ENCODE data around the gene TECPR2. TPM values are rescaled to one million over a fixed set of nuclear protein-coding genes. Genes with fewer than 3 reads are reported as not detected.

TECPR2 gene
- total and polyA plus RNA-seq, 10 of the 15 experiments (the other 5 are each of a cell fraction or from before 2014, with no cell fraction given): 0.15 to 10.0 (median 3.0) TPM

DNA sequence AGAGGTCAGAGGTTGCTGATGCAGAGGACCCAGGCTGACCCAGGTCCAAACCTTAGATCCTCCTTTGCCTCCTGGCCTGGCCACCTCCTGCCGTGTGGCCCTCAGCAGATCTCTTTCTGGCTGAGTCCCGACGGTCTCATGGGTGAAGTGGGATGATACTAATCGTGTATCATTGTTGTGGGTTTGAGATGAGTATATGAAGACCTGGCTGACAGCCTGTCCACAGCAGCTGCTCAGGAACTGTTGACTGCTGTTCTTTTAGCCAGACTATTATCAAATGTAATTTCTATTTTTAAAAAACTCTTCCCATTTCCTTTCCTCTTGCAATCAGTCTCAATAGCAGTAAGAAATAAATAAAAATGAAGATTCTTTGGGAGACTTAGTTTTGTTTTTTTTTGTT, 101.3 kb downstream of the TECPR2 start:
- DNase-seq (ENCODE audit: low read depth, low spot score): no peak
- 88% methylated on average over 4 of the region's 4 CpGs for WGBS (ENCODE audit: insufficient coverage, insufficient replicate concordance, low lambda C conversion rate, missing lambda C conversion rate)
- no peak overlapping the region for H3K9ac ChIP-seq (ENCODE audit: control insufficient read depth, insufficient read depth, low read length)
- RAD21 ChIA-PET (ENCODE audit: unreplicated experiment): no interaction called here
- no peaks in the 10 kb centered on the region for H3K9me3 ChIP-seq (replicated peaks; ENCODE audit: control insufficient read depth, insufficient read depth, low read length)
- no peak for FAIRE-seq
- H3K79me2 ChIP-seq (ENCODE audit: control insufficient read depth, insufficient read depth, low read length): no peaks in the 10 kb centered on the region
- in situ Hi-C loops (cut with MboI) (no loop called here), intact Hi-C loops (cut with micrococcal nuclease; ENCODE audit: unreplicated experiment) (no loop called here)
- H4K20me1 ChIP-seq (ENCODE audit: control insufficient read depth, insufficient read depth): no peaks in the 10 kb centered on the region
- no peak overlapping the region for H3K4me2 ChIP-seq (ENCODE audit: control insufficient read depth, insufficient read depth)
- H3K27ac ChIP-seq (ENCODE audit: control insufficient read depth, insufficient read depth): no peak overlapping the region
- CTCF ChIA-PET: interaction anchor here (0.6 kb wide), 1 partner anchor 493 kb away, joined by 5 read pairs; no protein-coding TSS in a partner anchor
- H3K4me3 ChIP-seq: no peak overlapping the region
- no peaks in the 10 kb centered on the region for H3K4me1 ChIP-seq (ENCODE audit: control insufficient read depth, insufficient read depth, low read length)
- SMC1A ChIA-PET (ENCODE audit: uncharacterized antibody, unreplicated experiment): no interaction called here
- no peak overlapping the region for H2AFZ ChIP-seq (ENCODE audit: control insufficient read depth, low read depth, low read length)
- H3K27me3 ChIP-seq (replicated peaks in 1 of 2; ENCODE audit: control insufficient read depth in 2 of 2, insufficient read depth in 2 of 2, low read length in 1 of 2): no peaks in the 10 kb centered on the region
- POLR2A ChIA-PET: no interaction called here
- BruUV-seq (replicated peaks): no TSS peak
- H3K36me3 ChIP-seq (ENCODE audit: control insufficient read depth in 2 of 2, insufficient read depth in 2 of 2, low read length in 1 of 2): no peaks in the 10 kb centered on the region; a peak in 1 of 4 replicates
- ATAC-seq: no peak
- TF ChIP-seq ZZZ3 (IDR thresholded peaks at IDR 0.05; ENCODE audit: control insufficient read depth, insufficient read length, low read depth): no peak
- TF ChIP-seq EP300 (IDR thresholded peaks at IDR 0.05; ENCODE audit: borderline replicate concordance in 1 of 2, control insufficient read depth in 1 of 2, low read depth in 2 of 2, low read length in 2 of 2): no peak
- no peak for TF ChIP-seq NFIC (IDR thresholded peaks at IDR 0.05; ENCODE audit: low read depth, low read length)
- TF ChIP-seq MYC (IDR thresholded peaks at IDR 0.05; ENCODE audit: insufficient read depth, insufficient read length, insufficient replicate concordance, low read length, severe bottlenecking): no peak
- TF ChIP-seq, protein P1, sequence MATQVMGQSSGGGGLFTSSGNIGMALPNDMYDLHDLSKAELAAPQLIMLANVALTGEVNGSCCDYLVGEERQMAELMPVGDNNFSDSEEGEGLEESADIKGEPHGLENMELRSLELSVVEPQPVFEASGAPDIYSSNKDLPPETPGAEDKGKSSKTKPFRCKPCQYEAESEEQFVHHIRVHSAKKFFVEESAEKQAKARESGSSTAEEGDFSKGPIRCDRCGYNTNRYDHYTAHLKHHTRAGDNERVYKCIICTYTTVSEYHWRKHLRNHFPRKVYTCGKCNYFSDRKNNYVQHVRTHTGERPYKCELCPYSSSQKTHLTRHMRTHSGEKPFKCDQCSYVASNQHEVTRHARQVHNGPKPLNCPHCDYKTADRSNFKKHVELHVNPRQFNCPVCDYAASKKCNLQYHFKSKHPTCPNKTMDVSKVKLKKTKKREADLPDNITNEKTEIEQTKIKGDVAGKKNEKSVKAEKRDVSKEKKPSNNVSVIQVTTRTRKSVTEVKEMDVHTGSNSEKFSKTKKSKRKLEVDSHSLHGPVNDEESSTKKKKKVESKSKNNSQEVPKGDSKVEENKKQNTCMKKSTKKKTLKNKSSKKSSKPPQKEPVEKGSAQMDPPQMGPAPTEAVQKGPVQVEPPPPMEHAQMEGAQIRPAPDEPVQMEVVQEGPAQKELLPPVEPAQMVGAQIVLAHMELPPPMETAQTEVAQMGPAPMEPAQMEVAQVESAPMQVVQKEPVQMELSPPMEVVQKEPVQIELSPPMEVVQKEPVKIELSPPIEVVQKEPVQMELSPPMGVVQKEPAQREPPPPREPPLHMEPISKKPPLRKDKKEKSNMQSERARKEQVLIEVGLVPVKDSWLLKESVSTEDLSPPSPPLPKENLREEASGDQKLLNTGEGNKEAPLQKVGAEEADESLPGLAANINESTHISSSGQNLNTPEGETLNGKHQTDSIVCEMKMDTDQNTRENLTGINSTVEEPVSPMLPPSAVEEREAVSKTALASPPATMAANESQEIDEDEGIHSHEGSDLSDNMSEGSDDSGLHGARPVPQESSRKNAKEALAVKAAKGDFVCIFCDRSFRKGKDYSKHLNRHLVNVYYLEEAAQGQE (IDR thresholded peaks at IDR 0.05; ENCODE audit: low read depth, low read length): no peak
- TF ChIP-seq MTA3 (IDR thresholded peaks at IDR 0.05; ENCODE audit: borderline replicate concordance, low read length): no peak
- TF ChIP-seq, protein P2, sequence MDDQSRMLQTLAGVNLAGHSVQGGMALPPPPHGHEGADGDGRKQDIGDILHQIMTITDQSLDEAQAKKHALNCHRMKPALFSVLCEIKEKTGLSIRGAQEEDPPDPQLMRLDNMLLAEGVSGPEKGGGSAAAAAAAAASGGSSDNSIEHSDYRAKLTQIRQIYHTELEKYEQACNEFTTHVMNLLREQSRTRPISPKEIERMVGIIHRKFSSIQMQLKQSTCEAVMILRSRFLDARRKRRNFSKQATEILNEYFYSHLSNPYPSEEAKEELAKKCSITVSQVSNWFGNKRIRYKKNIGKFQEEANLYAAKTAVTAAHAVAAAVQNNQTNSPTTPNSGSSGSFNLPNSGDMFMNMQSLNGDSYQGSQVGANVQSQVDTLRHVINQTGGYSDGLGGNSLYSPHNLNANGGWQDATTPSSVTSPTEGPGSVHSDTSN (IDR thresholded peaks at IDR 0.05; ENCODE audit: insufficient replicate concordance, low read depth, low read length): no peak
- no peak for TF ChIP-seq FOXK2 (IDR thresholded peaks at IDR 0.05)
- no peak for TF ChIP-seq SMAD5 (IDR thresholded peaks at IDR 0.05; ENCODE audit: low read depth)
- no peak for TF ChIP-seq RB1 (IDR thresholded peaks at IDR 0.05; ENCODE audit: borderline replicate concordance)
- TF ChIP-seq, protein P3, sequence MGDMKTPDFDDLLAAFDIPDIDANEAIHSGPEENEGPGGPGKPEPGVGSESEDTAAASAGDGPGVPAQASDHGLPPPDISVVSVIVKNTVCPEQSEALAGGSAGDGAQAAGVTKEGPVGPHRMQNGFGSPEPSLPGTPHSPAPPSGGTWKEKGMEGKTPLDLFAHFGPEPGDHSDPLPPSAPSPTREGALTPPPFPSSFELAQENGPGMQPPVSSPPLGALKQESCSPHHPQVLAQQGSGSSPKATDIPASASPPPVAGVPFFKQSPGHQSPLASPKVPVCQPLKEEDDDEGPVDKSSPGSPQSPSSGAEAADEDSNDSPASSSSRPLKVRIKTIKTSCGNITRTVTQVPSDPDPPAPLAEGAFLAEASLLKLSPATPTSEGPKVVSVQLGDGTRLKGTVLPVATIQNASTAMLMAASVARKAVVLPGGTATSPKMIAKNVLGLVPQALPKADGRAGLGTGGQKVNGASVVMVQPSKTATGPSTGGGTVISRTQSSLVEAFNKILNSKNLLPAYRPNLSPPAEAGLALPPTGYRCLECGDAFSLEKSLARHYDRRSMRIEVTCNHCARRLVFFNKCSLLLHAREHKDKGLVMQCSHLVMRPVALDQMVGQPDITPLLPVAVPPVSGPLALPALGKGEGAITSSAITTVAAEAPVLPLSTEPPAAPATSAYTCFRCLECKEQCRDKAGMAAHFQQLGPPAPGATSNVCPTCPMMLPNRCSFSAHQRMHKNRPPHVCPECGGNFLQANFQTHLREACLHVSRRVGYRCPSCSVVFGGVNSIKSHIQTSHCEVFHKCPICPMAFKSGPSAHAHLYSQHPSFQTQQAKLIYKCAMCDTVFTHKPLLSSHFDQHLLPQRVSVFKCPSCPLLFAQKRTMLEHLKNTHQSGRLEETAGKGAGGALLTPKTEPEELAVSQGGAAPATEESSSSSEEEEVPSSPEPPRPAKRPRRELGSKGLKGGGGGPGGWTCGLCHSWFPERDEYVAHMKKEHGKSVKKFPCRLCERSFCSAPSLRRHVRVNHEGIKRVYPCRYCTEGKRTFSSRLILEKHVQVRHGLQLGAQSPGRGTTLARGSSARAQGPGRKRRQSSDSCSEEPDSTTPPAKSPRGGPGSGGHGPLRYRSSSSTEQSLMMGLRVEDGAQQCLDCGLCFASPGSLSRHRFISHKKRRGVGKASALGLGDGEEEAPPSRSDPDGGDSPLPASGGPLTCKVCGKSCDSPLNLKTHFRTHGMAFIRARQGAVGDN (IDR thresholded peaks at IDR 0.05): no peak
- no peak for TF ChIP-seq NFYB (IDR thresholded peaks at IDR 0.05; ENCODE audit: insufficient read depth, low read depth, low read length)
- TF ChIP-seq MEF2A (IDR thresholded peaks at IDR 0.05; ENCODE audit: insufficient read depth, low read depth, low read length): no peak
- TF ChIP-seq GATAD2B (conservative IDR thresholded peaks at IDR 0.05; ENCODE audit: low read depth): no peak
- TF ChIP-seq, protein P4, sequence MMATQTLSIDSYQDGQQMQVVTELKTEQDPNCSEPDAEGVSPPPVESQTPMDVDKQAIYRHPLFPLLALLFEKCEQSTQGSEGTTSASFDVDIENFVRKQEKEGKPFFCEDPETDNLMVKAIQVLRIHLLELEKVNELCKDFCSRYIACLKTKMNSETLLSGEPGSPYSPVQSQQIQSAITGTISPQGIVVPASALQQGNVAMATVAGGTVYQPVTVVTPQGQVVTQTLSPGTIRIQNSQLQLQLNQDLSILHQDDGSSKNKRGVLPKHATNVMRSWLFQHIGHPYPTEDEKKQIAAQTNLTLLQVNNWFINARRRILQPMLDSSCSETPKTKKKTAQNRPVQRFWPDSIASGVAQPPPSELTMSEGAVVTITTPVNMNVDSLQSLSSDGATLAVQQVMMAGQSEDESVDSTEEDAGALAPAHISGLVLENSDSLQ (IDR thresholded peaks at IDR 0.05): no peak

Data from GM12878 (cell line).